DMS 273 (cell line): ENCODE measurements around the gene BHLHE41.

ENCODE experiments used
- DNase-seq: peaks from one replicate; lab custom pipeline; 2025; ENCODE audit not compliant: unreplicated experiment; lab: John Stamatoyannopoulos, UW

The BHLHE41 gene

DNA sequence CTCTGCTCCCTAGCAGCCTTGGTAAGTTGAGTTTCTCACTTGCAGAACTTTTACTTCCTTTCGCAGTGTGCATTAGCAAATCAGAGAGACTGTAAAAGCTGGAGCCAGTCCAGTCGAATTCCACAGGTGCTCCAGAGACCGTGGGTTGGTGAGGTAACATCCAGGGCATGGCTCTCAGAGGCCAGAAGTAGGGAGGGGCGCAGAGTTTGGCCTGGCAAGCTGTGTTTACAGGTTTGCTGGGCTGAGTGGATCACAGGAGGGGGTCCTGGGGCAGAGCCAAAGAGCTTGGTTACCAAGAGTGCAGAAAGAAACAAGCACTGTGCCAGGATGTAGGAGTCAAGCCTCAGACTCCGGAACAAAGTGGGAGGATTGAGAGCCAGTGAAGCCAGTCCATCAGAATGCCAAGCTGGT lies 10.2 kb upstream of the BHLHE41 start:
- peak; percentile 68 for DNase-seq

DNA sequence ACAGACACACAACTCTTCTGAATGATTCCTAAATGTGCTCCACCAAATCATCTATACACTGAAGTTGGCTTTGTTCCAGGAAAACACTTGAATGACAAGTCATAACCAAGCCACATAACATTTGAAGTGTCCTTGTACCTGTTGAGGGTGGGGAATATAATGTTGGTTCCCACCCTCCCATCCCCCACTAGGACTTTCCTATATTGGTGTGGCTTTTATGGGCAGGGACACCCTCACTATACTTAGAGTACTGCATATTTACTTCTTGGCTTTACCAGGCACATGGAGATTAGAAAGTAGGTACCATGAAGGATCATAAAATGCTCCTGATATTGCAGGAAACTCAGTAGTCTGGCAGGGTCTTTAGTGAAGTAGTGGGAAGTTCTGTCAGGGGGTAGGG lies 9.7 kb upstream of the BHLHE41 start:
- peak; percentile 14 for DNase-seq

- DNase-seq: no peak
Observed at GRCh38 chr12:26133521-26133920, 8.7 kb upstream of the BHLHE41 start.

GRCh38 chr12:26132866-26133265 lies 8.0 kb upstream of the BHLHE41 start:
- DNase-seq: no peak

DNA sequence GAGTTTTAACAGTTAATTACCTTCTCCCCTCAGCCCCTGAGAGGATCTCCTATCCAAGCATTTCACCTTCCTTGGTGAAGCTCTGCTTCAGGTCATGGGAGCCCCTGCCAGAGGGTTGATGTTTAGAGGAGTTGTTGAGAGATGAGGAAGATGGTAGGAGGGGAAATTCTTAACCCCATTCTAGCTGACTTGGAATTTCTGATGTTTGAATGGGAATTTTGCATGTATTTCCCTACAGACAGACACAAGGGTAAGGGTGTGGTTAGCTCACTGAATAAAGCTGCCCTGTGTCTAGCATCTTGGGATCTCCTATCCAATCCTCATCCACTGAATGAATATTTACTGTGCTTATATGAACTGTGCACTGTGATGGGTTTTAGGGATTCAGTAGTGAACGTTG lies 7.1 kb upstream of the BHLHE41 start:
- no peak for DNase-seq

GRCh38 chr12:26130728-26131127 lies 5.9 kb upstream of the BHLHE41 start:
- DNase-seq: no peak

DNA sequence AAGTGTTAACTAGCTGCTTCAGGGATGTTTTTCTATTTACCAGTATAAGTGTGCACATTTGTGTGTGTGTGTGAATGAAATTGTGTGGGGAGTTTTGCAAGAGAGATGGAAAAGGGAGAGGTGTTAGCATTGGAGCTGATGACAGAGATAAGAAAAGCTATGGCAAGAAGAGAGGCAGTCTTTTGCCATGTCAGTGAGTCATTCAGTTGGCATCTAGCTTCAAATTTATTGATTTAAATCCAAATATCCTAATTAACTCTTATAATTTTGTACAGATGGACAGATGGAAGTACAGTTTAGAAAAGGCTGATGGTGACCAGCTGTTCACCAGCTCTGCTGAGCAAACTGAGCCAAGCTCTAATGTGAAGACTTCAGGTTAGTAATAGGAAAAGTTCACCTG lies 3.3 kb upstream of the BHLHE41 start:
- DNase-seq: peak; percentile 46

GRCh38 chr12:26127404-26127803 lies 2.6 kb upstream of the BHLHE41 start:
- DNase-seq: no peak

DNA sequence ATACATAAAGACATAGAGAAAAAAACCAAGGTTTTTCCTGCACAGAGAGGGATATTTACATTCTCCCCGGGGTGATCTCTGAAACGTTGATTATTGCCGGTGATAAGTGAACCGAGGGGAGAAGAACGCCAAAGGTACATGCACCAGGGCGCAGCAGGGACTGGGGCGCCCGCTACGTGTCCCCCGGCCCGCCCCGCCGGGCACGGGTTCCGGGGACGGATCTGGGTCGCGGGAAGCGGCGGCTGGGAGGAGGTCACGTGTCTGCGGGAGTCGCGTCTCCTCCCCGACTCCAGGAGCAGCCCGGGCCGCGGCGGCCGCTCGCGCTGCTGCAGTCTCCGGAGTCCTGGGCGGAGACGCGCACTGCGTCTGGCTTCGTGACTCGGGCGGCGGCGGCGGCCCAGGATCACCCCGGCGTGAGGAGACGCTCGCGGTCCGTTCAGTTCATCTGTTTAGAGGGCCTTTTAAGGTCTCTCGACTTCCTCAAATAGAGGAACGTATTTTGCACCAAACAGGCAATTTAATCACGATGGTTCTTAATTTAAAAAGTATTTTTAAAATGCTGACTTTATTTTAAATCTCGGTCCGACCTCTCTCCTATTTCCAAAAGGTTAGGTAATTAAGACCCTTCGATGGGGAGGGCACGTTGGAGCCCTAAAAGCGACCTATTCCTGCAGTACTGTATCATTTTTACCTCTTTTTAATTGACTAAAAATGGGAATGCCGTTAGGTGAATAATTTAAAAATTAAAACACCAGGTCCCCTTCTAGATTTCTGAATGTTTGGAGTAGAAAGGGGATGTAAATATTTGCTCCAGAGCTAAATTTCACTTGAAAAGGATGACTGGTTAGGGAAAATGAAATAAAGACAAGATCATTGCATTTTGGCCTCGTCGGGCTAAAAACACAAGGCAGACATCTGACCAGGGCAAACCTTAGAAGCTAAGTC lies 1.8 kb upstream of the BHLHE41 start:
- peak; percentile 93 for DNase-seq

DNA sequence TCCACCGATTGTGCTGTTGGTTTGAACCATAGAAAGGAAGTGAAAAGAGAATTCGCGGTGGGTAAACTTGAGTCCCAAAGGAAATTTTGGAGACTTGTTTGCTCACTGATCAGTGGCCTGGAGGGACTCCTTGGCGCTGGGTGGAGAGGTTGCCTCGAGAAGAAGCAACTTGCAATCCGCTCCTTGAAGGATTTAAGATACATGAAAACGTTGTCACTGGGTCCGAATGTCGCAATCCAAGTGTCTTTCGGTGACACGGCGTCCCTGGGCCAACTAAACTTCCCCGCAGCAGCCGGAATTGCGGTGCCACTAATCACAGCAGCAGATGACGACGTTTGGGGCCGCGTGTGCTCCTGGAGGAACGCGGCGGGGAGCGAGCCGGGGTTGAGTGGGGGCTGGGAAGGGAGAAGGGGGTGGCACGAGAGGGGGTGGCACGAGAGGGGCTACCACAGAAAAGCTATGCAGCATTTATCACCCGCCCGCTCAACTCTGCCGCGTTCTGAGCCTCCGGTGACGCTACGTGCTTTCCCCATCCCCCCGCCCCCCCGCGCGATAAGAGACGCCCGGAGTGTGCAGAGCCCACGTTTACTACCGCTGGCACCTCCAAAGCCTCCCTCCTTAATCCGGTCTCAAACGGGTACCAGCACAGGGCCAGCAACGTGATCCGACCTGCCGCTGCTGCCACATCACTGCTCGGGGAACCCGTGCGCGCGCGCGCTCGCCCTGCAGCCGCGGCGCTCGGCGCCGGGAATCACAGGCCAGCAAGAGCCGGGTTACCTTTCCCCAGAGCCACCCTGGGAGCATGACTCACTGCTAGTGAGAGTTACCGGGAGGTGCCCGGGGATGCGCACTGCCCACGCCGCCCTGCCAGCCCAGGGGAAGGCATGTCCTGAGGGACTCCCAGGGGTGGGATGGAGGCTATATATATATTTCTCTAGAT lies 833 bp upstream of the BHLHE41 start:
- peak; percentile 90 for DNase-seq

DNA sequence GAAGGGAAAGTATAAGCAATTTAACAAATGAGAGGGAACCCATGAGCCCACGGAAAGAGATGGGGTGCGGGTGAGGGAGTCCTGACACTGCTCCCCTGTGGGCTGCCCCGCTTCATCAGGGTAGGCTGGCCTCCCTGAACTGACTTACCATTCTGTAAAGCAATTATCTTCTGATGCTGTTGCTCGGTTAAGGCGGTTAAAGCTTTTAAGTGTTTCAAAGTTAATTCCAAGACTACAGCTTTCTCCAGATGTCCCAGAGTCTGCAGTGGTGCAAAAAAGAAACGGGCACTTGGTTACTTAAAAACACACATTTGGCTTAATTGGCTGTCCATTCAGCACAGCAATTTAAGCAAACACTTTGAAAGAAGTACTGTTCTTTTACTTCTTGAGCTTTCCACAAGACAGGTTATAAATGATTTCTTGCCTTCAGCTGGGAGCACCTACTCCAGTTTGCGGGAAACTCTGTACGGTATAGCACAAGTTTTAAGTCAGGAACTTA lies 1.3 kb downstream of the BHLHE41 start:
- DNase-seq: no peak

- DNase-seq: peak; percentile 86
Observed at GRCh38 chr12:26122681-26123481, 2.0 kb downstream of the BHLHE41 start.

DNA sequence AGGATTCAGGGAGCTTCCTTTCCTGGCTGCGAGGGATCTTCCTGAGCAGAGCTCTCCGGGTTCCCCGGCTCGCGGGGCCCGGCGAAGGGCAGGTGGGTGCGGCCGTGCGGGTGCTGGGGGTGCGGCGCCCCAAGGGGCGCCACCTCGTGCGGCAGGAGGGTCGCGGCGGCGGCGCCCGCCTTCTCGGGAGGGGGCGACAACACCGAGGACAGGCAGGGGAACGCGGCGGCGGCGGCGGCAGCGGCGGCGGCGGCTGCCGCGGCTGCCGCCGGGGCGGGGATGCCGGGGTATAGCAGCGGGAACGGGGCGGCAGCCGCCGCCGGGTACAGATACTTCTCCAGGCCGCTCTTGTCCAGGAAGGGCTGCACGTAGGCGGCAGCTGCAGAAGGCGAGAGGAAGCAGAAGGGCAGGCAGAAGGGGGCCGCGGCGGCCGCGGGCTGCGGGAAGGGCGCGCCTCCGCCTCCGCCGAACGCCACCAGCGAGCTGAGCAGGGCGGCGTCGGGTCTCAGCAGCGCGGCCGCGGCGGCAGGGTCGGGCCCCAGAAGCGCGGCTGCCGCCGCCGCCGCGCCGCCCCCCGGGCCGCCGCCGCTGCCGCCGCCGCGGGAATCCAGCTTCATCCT lies 2.7 kb downstream of the BHLHE41 start:
- peak; percentile 86 for DNase-seq

DNA sequence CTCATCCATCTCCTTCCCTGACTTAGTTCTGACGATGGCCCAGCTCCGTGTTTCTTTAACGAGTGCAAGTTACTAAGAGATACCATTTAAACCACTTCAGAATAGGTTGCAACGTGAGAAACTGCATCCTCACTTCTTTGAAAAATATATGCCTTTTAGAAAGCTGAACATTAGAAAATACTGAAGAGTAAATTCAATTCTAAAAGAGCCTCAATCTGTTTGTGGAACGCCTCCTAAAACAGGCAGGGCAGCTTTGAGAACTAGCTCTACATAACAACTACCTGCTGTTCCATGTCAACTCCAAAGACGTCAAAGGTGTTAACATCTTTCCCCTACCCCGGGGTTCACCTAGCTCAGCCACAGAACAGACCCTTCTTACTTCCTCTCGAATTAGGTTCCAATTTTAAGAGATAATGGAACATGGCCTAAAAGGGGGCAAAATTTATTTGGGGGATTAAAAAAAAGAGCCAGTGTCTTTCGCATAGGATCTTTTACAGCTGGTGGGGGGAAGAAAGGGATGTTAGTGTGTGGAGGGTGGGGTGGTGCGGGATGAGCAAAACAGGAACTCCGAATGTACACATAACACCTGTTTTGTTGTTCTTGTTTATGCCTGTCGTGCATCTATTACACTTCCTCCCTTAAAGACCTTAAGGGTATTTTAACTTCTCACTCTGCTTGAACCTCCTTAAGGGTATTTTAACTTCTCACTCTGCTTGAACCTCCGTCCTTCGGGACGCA lies 3.3 kb downstream of the BHLHE41 start:
- no peak for DNase-seq

GRCh38 chr12:26120561-26121274 lies 4.1 kb downstream of the BHLHE41 start:
- DNase-seq: no peak

GRCh38 chr12:26119391-26119989 lies 5.3 kb downstream of the BHLHE41 start:
- DNase-seq: peak; percentile 76

DNA sequence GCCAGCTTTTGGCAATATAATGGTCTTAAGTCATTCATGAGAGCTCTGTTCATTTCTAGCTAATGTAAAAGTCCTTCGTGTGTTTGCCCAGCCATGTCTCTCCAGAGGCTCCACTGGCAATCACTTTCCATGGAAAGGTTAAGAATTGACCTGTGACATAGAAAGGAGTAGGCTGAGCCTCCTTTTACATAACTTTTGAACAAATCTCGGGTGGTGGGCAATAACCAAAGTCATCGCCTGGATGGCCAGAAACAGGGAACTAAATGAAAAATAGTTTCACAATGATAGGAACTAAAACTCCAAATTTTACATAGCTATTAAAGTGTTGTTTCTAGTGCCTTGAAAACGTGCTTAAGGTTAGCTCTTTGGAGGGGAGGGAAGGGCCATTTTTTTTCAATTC lies 6.5 kb downstream of the BHLHE41 start:
- no peak for DNase-seq
